ENCODE results near the gene HDAC2.

DNA sequence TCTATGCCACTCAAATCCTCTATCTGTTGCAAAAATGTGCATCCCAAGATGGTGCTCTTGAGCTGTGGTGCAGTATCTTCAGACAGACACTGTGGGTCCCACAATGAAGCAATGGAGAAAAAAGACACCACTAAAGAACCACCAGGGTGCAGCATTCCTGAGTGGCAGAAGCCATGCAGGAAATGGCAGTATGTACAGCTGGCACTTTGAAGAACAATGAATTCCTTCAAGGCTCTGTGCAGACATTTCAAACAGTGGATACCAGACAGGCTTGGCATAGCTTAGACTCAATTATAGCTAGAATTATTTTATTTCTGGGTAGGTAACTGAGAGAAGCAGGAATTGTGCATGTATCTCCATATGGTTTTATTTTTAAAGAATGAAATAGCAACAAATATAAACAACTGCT is 24.0 kb upstream of the HDAC2 start:
- TF ChIP-seq, protein P1, sequence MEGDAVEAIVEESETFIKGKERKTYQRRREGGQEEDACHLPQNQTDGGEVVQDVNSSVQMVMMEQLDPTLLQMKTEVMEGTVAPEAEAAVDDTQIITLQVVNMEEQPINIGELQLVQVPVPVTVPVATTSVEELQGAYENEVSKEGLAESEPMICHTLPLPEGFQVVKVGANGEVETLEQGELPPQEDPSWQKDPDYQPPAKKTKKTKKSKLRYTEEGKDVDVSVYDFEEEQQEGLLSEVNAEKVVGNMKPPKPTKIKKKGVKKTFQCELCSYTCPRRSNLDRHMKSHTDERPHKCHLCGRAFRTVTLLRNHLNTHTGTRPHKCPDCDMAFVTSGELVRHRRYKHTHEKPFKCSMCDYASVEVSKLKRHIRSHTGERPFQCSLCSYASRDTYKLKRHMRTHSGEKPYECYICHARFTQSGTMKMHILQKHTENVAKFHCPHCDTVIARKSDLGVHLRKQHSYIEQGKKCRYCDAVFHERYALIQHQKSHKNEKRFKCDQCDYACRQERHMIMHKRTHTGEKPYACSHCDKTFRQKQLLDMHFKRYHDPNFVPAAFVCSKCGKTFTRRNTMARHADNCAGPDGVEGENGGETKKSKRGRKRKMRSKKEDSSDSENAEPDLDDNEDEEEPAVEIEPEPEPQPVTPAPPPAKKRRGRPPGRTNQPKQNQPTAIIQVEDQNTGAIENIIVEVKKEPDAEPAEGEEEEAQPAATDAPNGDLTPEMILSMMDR (IDR thresholded peaks at IDR 0.05) = peak in 4 of 6 experiments; percentile 36 to 45 (median 42)
- TF ChIP-seq POLR2A (IDR thresholded peaks at IDR 0.05) = no peak

Measured in thyroid gland (tissue), 4 donors.